Suprapubic skin (tissue), 4 donors: ENCODE results near the gene SLC35E4.

Experiments
- CTCF ChIP-seq, 2 donors: fragments of 200-600 bp in 1 of 2; fragments of 450-650 bp in 1 of 2; sonication (generic) in 1 of 2; IDR thresholded peaks; one replicate each; pipeline ENCODE4 v1.5.1; 2016 to 2019; ENCODE audit warnings: antibody characterized with exemption in 2 of 2, mild to moderate bottlenecking in 1 of 2, moderate library complexity in 1 of 2
- POLR2A ChIP-seq, 2 donors: fragments of 450-650 bp; IDR thresholded peaks; one replicate each; pipeline ENCODE4 v1.6.1; 2017; ENCODE audit warnings: antibody characterized with exemption in 2 of 2, mild to moderate bottlenecking in 2 of 2, moderate library complexity in 2 of 2
- POLR2AphosphoS5 ChIP-seq, 3 donors: sonication (generic); formaldehyde crosslinking; IDR thresholded peaks; one replicate each; pipeline ENCODE4 v1.6.1; 2017; ENCODE audit warnings: antibody characterized with exemption in 3 of 3

- no peak for TF ChIP-seq CTCF (IDR thresholded peaks at IDR 0.05)
- TF ChIP-seq POLR2AphosphoS5 (IDR thresholded peaks at IDR 0.05): no peak
- TF ChIP-seq POLR2A (IDR thresholded peaks at IDR 0.05): no peak
Measured at GRCh38 chr22:30603801-30604200, 31.8 kb upstream of the SLC35E4 start.
